NCI-H748 treated with DMSO at 0.1 percent for 48 hours (cell line): Measurements from ENCODE around the gene CNPPD1.

Experiments
- DNase-seq: peaks from one replicate; lab custom pipeline; 2025; lab: John Stamatoyannopoulos, UW

The CNPPD1 gene

DNA sequence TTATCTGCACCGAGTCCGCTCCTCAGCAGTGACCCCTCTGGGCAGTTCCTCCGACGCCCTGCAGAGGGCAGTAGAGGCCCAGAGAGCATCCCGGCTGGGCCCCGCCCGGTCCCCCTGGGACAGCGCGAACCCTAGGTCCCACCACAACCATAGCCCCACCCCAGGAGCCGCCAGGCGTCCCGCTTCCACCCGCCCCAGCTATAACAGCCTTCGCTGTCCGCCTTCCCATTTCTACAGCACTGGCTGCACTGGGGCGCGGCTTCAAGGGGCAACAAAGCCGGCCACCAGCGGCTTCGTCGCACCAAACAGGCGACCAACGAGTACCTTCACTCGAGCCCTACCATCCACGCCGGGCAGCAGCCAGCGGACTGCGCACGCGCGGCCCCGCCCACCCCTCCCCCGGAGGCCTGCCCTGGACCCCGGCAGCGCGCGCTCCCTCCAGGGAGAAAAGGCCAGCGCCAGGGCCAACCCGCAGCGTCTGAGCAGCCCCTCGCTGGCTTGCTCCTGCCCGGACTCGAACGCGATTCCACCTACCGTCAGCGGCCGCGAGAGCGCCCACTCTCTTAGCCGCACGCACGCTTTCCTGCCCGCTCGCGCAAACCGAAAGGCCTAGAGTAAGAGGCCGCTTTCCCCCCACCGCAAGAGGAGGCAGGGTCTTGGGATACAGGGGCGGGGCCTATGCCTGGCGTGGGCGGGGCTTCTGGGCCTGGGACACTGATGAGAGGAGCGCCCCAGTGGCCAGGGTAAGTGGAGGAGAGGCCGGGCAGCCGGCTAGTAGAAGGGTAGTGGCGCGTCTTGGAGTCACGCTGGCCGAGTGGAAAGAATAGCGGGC lies 16.3 kb downstream of the CNPPD1 start, which contains the start of gene NHEJ1:
NHEJ1 (minus strand) TSS at position 630 of the 832 bp plus-strand sequence. CDS start 2,453 bp downstream, outside the sequence.
- DNase-seq: peak; percentile 85

DNA sequence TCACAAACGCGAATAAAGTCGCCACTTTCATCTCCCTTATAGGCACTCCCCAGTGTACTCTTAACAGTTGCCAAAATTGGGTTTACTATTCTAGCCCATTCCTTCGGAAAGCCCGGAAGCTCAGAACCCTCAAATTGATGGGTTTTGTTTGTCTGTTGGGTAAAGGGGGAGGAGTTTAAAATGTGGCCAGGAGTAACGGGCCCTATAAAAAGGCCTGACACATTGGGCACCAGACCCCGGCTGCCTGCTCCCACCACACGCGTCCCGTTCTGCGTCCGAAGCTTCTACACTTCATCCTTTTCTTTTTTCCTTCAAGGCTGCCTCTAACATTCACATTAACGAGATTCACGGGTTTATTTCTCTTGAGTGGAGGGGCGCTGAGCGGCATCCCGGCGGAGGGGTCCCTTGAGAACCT lies 16.9 kb downstream of the CNPPD1 start:
- DNase-seq: no peak

DNA sequence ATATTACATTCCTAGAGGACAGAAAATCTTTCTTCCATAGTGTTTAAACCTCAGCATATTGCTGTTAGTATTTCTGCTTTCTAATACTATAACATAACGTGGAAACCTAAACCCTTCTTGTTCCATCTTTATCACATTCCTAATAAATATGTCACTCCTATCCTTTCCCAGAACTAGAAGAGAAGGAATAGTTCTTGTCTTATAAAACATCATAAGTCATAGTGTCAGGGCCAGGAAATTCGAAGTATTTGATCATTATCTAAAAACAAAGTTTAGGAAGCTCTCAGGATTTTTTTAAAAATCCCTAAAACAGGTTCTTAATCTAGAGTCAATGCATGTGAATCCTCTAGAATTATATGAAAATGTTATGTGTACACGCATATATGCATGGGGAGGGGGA lies 18.1 kb downstream of the CNPPD1 start:
- no peak for DNase-seq

DNA sequence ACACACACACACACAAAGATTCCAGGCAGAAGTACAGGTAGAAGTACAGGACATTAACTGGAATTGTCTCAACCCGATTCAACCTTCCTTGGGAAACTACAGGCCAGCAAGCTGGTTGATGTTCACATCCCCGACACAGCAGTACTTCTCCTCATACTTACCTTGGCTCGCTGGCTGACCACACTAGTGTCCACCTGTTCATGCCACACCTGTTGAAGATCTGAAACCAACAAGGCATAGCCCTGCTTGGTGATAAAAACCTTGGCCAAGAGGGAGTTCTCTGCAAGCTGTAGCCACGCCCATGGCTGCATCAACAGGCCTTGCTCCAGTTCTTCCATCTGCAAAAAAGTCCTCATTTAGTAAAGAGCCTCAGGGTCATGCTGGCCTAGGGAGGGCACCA lies 18.7 kb downstream of the CNPPD1 start:
- DNase-seq: no peak

DNA sequence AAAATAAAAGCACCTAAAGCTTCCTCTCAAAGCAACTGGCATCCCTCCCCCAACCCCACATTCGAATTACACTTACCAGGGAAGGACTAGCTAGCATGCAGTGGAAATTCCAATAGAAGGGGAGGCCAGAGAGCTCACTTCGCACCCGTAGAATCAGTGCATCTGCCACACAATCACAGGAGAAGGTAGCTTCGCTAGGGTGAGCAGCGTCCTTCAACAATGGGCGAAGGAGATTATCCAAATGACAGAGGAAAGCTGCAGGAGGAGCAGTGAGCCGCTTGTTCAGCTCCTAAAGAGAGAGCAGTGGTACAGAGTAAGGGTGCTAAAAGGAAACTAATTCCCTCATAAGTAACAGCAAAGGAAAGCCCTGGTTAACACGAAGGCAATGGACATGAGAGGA lies 19.3 kb downstream of the CNPPD1 start:
- no peak for DNase-seq

DNA sequence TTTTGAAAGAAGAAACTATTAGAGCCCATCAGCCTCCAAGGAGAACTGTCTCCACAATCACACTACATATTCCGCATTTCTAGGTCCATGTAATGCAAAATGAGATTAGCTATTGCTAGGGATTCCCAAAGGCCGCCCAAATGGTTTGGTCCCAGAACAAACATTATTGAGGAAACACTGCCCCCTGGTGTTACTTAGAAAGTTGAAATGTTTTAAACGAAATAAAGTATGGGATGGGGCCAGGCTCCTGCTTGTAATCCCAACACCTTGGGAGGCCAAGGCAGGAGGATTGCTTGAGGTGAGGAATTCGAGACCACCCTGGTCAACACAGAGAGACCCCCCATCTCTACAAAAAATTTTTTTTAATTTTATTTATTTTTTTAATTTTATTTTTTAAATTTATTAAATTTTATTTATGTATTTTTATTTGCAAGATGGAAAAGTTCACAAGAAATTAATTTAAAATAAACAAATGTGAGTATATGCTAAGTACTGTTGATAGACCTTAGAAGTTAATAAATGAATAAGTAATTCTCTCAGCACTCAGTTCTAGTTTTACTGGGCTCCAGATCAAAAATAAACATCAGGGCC lies 21.6 kb downstream of the CNPPD1 start:
- peak; percentile 69 for DNase-seq

DNA sequence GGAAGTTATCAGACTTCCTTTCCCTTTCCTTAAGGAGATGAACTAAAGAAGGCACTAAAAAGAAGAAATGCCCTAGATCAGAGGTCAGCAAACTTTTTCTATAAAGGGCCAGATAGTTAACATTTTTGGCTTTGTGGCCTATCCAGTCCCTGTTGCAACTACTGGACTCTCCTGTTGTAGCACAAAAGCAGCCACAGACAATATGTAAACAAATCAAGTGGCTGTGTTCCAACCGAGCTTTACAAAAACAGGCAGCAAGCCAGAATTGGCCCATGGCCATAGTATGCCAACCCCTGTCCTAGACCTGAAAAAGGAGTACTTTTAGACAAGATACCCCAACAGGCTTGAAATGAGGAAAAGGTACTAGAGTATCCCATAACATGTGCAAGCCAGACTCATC lies 27.1 kb downstream of the CNPPD1 start:
- no peak for DNase-seq

DNA sequence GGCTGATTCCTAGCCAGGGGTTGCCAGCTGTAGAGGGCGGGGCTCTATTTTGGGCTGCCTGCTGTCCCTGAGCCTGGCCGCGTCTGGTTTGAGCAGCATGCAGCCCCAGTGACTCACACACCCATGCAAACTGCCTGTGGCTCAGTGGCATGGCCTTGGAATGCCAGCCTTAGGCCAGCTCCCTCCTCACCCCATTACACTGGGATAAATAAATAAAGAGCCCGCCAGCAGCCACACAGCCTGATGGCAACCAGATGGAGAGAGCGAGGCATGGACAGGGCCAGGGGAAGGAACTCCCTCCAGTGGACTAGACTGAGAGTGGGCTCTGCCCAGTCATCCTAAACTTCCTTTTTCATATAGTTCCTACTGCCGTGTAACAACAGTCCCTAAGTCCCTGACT lies 34.4 kb downstream of the CNPPD1 start:
- DNase-seq: no peak

DNA sequence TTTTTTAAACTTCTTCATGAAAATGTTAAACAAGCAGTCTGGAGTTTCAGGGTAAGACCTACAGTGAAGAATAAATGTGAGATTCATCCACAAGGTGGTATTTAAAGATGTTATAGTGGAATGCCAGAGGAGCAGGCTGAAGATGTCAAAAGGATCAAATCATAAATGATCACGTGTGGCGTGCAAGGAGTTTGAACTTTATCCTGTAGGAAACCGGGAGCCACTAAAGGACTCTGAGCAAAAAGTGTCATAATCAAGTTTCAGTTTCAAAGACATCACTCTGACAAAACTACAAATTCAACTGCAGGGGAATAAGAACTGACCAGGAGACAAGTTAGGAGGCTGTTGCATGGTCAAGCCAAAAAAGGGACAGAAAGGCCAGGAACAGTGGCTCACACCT lies 36.0 kb downstream of the CNPPD1 start:
- no peak for DNase-seq

DNA sequence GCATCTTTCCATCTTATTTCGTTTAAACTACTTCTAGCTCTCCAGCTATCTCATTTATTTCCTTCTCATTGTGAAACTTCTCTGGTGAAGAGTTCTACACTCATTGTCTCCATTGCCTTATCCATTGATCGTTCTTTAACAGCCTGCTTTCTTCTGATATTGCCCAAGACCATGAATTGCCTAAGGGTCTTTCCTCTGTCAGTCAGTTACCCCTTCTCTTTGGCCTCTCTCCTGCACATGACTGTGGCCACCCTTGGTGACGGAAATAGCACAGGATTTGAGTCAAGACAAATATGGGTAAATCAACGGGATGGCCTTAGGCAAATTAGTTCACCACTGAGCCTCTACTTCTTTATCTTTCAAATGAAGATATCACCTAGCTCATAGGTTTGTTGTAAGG lies 42.7 kb downstream of the CNPPD1 start:
- no peak for DNase-seq

DNA sequence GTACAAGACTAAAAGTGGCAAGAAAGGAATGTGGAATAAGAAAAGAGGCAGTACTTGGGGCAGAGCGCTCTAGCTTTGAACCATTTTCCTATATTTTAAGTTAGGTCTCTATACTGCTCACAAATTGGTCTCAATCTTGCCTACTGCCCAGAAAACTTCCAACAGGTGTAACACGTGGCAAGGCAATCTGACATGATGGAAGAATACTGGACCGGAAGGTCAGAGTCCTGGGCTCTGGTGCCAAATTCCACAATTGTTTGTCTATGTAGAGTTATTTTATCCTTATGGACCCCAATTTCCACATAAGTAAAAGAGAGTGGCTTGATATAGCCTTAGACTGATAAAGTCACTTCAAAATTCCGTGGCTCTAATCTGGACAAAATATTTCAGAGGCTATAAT lies 45.0 kb downstream of the CNPPD1 start:
- no peak for DNase-seq

DNA sequence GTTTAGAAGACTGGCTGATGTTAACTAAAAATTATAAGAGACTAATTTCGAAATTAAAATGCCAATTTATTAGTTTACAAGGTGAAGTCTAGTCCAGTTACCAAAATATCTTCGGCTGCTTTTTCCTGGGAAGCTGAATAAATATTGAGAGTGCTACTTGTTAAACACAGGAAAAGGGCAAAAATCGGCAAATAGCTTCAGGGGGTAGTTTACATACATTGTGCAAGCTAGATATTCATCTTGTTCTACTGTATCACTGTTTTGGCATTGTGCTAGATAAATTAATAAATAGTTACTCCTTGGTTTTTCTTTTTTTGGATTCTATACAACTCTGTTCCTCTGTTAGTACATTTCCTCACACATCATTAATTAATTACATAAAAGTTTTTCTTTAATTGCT lies 45.4 kb downstream of the CNPPD1 start:
- DNase-seq: no peak

DNA sequence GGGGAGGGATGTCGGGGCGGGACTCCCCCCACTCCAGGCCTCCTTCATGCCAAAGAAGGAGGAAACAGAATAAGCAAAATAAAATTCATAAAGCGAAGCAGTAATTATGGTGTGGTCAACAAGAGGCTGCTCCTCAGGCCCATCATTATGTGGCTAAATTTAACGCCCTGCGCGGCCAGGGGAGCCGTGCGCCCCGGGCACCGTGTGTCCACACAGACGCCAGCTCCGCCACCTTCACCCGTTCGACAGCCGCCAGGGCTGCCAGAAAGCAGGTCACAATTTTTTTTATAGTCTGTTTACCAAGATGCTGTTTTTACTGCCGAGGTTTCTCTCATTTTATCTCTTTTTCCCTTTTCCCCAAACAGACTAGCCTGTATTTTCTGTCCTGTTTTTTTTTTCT lies 47.1 kb downstream of the CNPPD1 start:
- DNase-seq: no peak

DNA sequence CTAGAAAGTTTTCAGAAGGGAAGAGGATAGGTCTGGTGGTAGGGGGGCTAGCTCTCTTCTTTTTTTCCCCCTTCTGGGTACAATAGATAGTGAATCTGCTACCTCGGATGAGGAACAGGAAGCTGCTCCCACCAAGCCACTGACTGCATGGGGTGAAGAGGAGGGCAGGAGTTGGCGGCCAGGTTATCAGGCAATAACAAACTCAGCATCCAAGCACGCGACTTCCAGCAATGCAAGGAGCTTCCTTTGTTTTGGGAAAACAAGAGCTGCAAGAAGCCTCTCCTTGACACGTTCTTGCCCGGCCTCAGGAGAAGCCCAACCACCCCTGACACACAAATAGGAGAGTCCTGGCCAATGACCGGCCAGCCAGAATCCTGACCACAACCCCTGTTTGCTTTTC lies 48.3 kb downstream of the CNPPD1 start:
- no peak for DNase-seq

DNA sequence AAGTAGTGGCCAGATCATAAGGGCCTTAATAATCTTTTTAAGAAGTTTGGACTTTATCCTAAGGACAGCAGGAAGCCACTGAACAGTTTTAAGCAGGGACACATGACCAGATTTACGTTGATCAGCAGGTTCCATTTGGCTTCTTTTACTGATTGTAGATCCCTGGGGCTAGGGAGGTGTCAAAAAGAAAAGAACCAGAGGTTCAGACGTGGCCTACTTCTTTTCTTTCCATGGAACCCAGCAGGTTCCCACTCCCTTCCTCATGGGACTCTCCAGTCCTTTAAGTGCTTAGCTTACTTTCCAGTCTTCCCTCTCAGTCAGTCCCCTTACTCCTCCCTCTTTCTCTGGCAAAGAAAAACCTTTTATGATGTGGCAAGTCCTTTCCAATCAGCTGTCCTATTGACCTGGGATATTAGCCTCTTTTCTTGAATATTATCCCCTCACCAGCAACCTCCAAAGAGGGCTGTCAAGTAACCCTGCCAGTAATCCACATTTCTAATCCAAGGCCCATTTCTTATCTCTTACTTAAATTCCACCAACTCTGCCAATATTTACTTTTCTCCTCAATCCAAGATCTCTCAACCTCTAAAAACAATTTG lies 49.6 kb downstream of the CNPPD1 start:
- DNase-seq: no peak

DNA sequence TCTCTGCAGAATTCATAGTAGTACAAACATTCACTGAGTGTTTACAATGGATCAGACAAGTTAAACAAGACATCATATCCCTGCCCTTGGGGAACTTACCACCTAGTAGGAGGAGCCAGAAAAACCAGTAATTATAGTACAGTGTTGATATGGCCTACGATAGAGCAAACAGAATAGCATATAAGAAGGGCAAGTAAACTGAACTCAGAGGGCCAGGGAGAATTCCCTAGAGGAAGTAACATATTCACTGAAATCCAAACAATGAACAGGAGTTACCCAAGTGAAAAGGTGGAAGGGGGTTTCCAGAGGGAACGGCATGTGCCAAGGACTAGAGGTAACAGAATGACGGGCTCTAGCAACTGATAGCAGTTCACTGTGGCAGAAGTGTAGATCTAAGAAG lies 50.2 kb downstream of the CNPPD1 start:
- peak; percentile 57 for DNase-seq

DNA sequence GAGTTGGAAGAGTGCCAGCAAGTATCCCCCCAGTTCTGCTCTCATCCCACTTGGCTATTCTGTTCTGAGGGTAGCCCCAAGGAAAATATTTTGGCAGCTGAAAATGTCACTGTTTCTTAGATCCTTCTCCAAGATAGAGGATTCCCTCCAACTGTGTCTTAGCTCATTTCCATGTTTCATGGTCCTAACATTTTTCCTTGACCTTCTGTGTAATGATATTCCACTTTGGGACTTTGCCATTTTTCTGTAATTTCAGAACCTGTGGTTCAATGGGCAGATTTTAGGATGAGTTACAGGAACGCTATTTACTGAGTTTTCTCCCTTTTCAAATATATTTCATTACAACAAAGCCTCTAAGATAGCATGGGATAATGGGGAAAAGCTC lies 50.8 kb downstream of the CNPPD1 start:
- DNase-seq: no peak

DNA sequence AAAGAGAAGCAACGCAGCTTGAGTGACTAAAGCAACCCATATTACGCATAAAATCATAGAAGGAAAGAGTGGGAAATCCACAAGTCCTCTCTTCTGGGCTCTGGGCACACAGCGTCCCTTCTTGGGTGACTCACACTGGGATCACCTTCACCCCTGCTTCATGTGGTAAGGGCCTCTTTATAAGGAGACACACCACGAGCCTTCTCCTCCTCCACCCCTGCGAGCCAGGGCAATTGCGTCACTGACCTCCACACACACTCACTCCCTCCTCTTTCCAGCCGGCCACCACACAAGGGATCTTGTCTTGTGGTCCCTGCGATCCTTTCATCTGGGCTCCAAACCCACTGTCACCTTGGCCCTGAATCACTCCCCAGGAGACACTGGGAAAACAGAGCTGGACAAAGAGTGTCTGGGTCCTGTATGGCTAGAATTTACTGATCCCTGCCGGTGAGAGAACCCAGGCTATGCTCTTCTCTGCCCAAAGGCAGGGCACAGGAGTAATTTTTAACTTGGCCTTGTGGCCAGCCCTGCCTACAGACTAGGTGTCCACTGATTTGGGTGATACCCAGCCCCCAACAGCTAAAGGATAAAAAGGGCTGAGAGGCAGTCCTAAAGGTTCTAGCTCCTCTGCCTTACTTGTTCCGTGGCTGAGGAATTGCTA lies 51.4 kb downstream of the CNPPD1 start:
- no peak for DNase-seq

DNA sequence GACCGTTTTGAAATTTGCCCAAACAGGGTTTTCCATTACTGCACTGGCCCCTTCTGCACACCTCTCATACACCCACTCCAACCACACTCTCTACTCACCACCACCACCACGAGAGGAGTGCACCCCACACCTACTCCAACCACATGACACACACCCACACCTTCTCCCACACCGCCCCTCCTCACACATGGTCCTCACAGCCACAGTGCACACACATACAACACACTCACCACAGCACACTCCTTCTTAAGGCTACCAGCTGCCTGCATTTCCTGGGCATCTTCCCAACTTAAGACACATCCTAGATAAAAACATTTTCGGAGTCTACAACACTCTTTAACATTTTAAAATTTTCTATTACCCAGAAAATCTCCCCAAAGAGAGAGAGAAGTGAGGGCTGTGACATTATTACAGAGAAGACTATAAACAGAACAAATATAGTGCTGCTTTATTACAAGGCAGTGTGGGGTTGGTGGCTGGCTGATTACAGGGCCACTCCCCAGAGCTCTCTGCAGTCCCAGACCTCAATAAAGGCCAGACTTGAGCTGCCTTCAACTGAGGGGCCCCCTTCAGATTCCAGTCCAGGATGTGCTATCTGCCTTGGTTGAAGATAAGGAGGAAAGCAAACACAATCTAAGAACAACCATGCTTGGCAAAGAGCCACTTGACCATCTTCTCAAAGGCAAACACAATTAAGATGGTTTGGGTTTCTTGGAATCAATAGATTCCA lies 52.2 kb downstream of the CNPPD1 start:
- no peak for DNase-seq

DNA sequence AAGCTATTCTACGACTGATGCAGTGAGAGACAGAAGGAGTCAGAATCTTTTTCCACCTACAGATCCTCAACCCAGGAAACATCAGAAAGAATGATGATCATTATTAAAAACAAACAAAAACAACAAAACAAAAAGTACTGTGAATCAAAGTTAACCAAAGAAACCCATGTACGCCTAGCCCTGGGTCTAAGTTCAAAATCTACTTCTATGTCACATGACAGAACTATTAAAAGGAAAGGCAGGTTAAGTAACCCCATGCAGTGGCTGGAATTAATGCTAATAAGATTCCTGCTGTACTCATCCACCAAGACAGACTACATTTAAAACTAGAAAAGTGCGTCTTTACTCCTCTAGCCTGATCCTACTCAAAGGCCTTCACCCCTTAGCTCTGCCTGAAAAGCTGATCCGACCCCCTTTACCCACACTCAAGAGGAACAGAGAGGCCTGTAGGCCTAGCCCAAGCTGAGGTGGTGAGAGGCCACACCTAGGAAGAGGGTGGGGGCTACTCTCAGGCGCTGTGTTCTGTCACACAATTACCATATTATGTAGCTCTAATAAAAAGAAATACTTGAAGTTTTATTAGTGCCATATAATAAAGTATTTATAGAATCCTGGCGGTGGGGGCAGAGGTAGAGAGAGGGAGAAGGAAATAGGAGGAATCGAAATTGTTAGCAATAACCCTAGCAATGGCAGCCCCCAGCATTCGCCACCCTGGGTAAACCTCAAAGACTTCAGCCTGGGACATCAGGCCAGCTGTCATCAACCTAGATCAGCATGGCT lies 53.2 kb downstream of the CNPPD1 start:
- DNase-seq: no peak
